Adipocyte (in vitro differentiated cells): Measurements from ENCODE around the gene ISLR2.

Source experiments
- DNase-seq: peaks from one replicate; pipeline ENCODE4 v3.0.0-alpha.2; 2015; ENCODE audit warnings: low read depth
- H3K27me3 ChIP-seq: replicated peaks from 2 replicates; pipeline ENCODE4 v1.7.0; 2013; ENCODE audit warnings: mild to moderate bottlenecking, low read length, moderate library complexity; ENCODE audit not compliant: control insufficient read depth, insufficient read depth
- H3K36me3 ChIP-seq: 2 replicates; pipeline ENCODE4 v1.7.0; 2013; ENCODE audit warnings: low read length, mild to moderate bottlenecking, moderate library complexity; ENCODE audit not compliant: control insufficient read depth, insufficient read depth, severe bottlenecking
- H3K4me1 ChIP-seq: 2 replicates; pipeline ENCODE4 v1.7.0; 2013; ENCODE audit warnings: mild to moderate bottlenecking, low read length, moderate library complexity; ENCODE audit not compliant: control insufficient read depth, insufficient read depth
- H3K4me3 ChIP-seq: 2 replicates; pipeline ENCODE4 v1.7.0; 2013; ENCODE audit warnings: mild to moderate bottlenecking, low read length, moderate library complexity
- H3K9ac ChIP-seq: 2 replicates; pipeline ENCODE4 v1.7.0; 2013; ENCODE audit warnings: mild to moderate bottlenecking, low read length, moderate library complexity
- H3K9me3 ChIP-seq: 2 replicates; pipeline ENCODE4 v1.7.0; 2013; ENCODE audit warnings: mild to moderate bottlenecking, low read length, moderate library complexity; ENCODE audit not compliant: control insufficient read depth

ISLR2 gene

GRCh38 chr15:74121039-74121438, 9.3 kb upstream of the ISLR2 start:
- Histone ChIP-seq H3K9ac (no peak overlapping the region), H3K4me3 (no peak overlapping the region), H3K4me1 (no peaks in the 10 kb centered on the region), H3K27me3 (peaks cover 59% of the 10 kb centered on the region), H3K9me3 (no peaks in the 10 kb centered on the region), H3K36me3 (no peaks in the 10 kb centered on the region)
- DNase-seq: no peak

GRCh38 chr15:74121858-74122257, 8.5 kb upstream of the ISLR2 start:
- no peak overlapping the region for H3K4me3 ChIP-seq
- H3K9ac ChIP-seq: no peak overlapping the region
- H3K9me3 ChIP-seq: no peaks in the 10 kb centered on the region
- no peaks in the 10 kb centered on the region for H3K36me3 ChIP-seq
- no peak for DNase-seq
- H3K27me3 ChIP-seq: peaks cover 59% of the 10 kb centered on the region
- H3K4me1 ChIP-seq: no peaks in the 10 kb centered on the region

GRCh38 chr15:74122403-74123130, 7.8 kb upstream of the ISLR2 start:
- no peaks in the 10 kb centered on the region for H3K36me3 ChIP-seq
- no peak overlapping the region for H3K4me3 ChIP-seq
- H3K9ac ChIP-seq: no peak overlapping the region
- no peaks in the 10 kb centered on the region for H3K9me3 ChIP-seq
- H3K4me1 ChIP-seq: no peaks in the 10 kb centered on the region
- H3K27me3 ChIP-seq: peaks cover 59% of the 10 kb centered on the region
- no peak for DNase-seq

GRCh38 chr15:74123131-74123429, 7.3 kb upstream of the ISLR2 start:
- Histone ChIP-seq H3K4me1 (peaks cover 3% of the 10 kb centered on the region), H3K27me3 (peaks cover 60% of the 10 kb centered on the region), H3K36me3 (no peaks in the 10 kb centered on the region), H3K9me3 (no peaks in the 10 kb centered on the region), H3K9ac (no peak overlapping the region), H3K4me3 (no peak overlapping the region)
- DNase-seq: no peak

- no peak for DNase-seq
Observed at GRCh38 chr15:74123658-74124057, 6.7 kb upstream of the ISLR2 start.

GRCh38 chr15:74124196-74124595, 6.2 kb upstream of the ISLR2 start:
- H3K36me3 ChIP-seq: no peaks in the 10 kb centered on the region
- no peak for DNase-seq
- H3K9me3 ChIP-seq: no peaks in the 10 kb centered on the region
- peaks cover 71% of the 10 kb centered on the region for H3K27me3 ChIP-seq
- no peak overlapping the region for H3K4me3 ChIP-seq
- peaks cover 6% of the 10 kb centered on the region for H3K4me1 ChIP-seq
- no peak overlapping the region for H3K9ac ChIP-seq

More at GRCh38 chr15:74123658-74124057, 6.7 kb upstream of the ISLR2 start:
- Histone ChIP-seq H3K4me1 (peaks cover 6% of the 10 kb centered on the region), H3K27me3 (peaks cover 65% of the 10 kb centered on the region), H3K4me3 (no peak overlapping the region), H3K9ac (no peak overlapping the region), H3K9me3 (no peaks in the 10 kb centered on the region), H3K36me3 (no peaks in the 10 kb centered on the region)

- H3K9me3 ChIP-seq: no peaks in the 10 kb centered on the region
- H3K27me3 ChIP-seq: peaks cover 76% of the 10 kb centered on the region
- no peak overlapping the region for H3K4me3 ChIP-seq
- H3K4me1 ChIP-seq: peaks cover 9% of the 10 kb centered on the region
- H3K36me3 ChIP-seq: no peaks in the 10 kb centered on the region
- DNase-seq: no peak
- no peak overlapping the region for H3K9ac ChIP-seq
Observed at GRCh38 chr15:74124759-74125158, 5.6 kb upstream of the ISLR2 start.

GRCh38 chr15:74127255-74127953, 3.0 kb upstream of the ISLR2 start:
- no peaks in the 10 kb centered on the region for H3K9me3 ChIP-seq
- H3K4me1 ChIP-seq: peaks cover 16% of the 10 kb centered on the region
- H3K4me3 ChIP-seq: peak overlapping the region; percentile 78
- DNase-seq: peak; percentile 96
- H3K9ac ChIP-seq: no peak overlapping the region
- no peaks in the 10 kb centered on the region for H3K36me3 ChIP-seq
- peaks cover 68% of the 10 kb centered on the region for H3K27me3 ChIP-seq

- H3K4me3 ChIP-seq: peak overlapping the region; percentile 78
- DNase-seq: no peak
- H3K9me3 ChIP-seq: no peaks in the 10 kb centered on the region
- no peak overlapping the region for H3K9ac ChIP-seq
- H3K36me3 ChIP-seq: no peaks in the 10 kb centered on the region
- H3K4me1 ChIP-seq: peaks cover 16% of the 10 kb centered on the region
- H3K27me3 ChIP-seq: peaks cover 60% of the 10 kb centered on the region
Observed at GRCh38 chr15:74127954-74128784, 2.2 kb upstream of the ISLR2 start.

GRCh38 chr15:74128785-74129585, 1.4 kb upstream of the ISLR2 start:
- no peaks in the 10 kb centered on the region for H3K36me3 ChIP-seq
- peaks cover 53% of the 10 kb centered on the region for H3K27me3 ChIP-seq
- DNase-seq: no peak
- no peaks in the 10 kb centered on the region for H3K9me3 ChIP-seq
- peak overlapping the region; percentile 50 for H3K4me3 ChIP-seq
- no peak overlapping the region for H3K9ac ChIP-seq
- H3K4me1 ChIP-seq: peaks cover 16% of the 10 kb centered on the region
